Measurements from ENCODE around the gene NAV2.

- TF ChIP-seq CTCF (IDR thresholded peaks at IDR 0.05) (no peak), EP300 (IDR thresholded peaks at IDR 0.05; ENCODE audit: low read depth) (no peak)
Measured at GRCh38 chr11:19832086-19832750, 119.6 kb downstream of the NAV2 start.

All from transverse colon (tissue), 3 donors.